Activated CD4-positive, CD25-positive, alpha-beta regulatory T cell treated with anti-CD3 and anti-CD28 coated beads, Interleukin-2, amount 50 U/mL, for 16 hours (primary cell): ENCODE results near the gene PPT1.
"Not testable (repeated sequence)": the region's sequence is repeated elsewhere in the genome, so short reads cannot be mapped to it uniquely, and the experiment has no call there.

Experiments used
- DNase-seq: peaks from one replicate; pipeline ENCODE4 v3.0.0-alpha.2; 2020; ENCODE audit warnings: low read depth, low spot score

PPT1 gene

GRCh38 chr1:40092706-40093639, 4.1 kb downstream of the PPT1 start:
- DNase-seq: no peak

DNA sequence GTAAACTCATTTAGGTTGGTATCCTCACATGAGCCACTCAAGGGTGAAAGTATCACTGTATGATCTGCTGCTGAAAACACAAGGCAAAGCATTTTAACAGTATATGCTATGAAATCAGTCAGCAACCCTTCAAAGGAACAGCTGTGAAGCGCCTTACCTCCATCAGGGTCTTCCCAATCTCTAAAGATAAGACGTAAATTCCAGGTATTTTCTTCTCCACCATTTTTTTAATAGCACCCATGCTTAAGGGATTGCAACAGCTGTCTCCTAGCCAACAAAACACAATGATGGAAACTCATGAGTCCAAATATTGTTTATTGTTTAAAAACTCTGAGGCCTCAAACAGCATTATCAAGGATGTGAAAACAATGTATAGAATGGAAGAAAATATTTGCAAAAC, 4.8 kb downstream of the PPT1 start:
- DNase-seq: no peak

DNA sequence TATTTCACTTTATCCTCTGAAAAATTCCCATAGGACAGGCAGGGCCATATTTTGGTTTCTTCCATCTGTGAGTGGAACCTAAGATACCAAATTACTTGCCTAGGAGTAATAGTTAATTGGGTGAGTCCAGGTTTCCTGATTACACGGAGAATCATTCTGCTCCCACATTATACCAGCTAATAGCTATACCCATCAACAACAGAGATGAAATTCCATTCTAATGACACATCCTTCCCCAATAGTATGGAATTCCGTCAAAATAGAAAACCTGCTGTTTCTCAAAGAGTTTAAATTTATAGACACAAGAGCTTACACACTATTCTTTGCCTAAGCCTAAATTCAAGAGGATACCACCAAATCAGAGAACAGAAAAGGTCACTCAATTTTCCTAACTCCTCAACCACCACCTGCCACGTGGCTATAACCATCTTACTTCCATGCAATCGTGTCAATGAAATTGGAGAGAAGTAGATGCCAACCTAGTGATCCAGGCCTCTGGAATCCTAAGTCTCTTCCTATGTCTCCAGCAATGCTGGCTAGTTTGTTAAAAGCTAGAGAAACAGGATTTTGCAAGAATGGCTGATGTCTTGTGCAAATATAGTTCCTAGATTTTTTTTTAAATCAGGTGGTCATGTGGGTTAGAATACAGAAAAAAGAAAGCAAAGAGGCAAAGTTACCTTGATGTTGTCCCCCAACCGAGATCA, 6.2 kb downstream of the PPT1 start:
- DNase-seq: no peak

DNA sequence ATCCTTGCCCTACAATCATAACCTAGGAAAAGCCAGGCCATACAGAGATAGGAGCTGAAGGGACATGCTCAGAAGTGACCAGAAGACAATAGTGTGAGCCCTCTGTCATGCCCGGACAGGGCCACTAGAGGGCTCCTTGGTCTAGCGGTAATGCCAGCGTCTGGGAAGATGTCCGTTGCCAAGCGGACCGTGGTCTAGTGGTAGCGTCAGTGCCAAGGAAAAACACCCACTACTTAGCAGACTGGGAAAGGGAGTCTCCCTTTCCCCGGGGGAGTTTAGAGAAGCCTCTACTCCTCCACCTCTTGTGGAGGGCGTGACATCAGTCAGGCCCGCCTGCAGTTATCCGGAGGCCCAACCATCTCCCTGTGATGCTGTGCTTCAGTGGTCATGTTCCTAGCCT, 12.3 kb downstream of the PPT1 start:
- DNase-seq: not testable (repeated sequence)

- no peak for DNase-seq
Measured at GRCh38 chr1:40081871-40082270, 15.2 kb downstream of the PPT1 start.

- no peak for DNase-seq
Measured at GRCh38 chr1:40079774-40080400, 17.2 kb downstream of the PPT1 start.

DNA sequence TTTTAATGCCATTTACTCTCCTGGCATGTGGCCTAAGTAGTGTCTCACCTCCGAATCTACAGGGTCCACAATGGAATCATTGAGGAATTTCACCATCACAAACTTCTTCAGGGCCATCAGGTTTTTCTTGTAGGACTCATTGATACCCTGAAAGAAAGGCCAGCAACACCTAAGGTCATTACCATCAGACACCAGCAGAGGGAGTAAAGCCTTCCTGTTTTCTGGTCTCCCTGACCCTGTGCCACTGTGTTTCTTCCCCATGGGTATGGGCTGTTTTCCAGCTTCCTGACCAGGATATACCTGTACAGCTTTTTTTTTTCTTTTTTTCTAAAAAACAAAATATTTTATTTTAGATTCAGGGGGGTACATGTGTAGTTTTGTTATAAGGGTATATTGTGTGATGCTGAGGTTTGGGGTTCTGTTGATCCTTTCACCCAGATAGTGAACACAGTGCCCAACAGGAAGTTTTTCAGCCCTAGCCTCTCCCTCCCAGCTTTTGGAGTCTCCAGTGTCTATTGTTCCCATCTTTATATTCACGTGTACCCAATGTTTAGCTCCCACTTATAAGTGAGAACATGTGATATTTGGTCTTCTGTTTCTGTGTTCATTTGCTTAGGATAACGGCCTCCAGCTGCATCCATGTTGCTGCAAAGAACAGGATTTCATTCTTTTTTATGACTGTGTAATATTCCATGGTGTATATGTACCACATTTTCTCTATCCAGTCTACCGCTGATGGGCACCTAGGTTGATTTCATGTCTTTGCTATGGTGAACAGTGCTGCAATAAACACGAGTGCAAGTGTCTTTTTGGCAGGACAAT, 18.3 kb downstream of the PPT1 start:
- peak; percentile 19 for DNase-seq

- DNase-seq: no peak
Measured at GRCh38 chr1:40076895-40077312, 20.1 kb downstream of the PPT1 start.

DNA sequence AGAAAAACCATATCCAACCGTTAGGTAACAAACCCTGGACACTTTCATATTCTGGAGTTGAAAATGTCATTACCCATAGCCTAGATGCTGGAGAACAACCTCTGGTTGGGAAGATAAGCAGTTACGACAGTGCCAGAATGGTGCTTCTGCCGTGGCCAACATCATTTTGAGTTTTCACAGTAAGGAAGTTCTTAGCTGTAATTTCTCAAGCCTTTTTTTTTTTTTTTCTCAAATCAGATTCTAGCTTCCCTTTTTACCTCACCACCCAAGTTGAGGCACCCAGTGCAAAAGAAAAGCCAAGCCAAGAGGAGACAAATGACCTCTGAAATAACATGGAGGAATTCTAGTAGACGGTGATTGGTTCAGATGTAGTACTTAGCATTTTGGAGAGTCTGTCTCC, 21.8 kb downstream of the PPT1 start:
- no peak for DNase-seq

- DNase-seq: no peak
Measured at GRCh38 chr1:40073062-40073461, 24.0 kb downstream of the PPT1 start.

DNA sequence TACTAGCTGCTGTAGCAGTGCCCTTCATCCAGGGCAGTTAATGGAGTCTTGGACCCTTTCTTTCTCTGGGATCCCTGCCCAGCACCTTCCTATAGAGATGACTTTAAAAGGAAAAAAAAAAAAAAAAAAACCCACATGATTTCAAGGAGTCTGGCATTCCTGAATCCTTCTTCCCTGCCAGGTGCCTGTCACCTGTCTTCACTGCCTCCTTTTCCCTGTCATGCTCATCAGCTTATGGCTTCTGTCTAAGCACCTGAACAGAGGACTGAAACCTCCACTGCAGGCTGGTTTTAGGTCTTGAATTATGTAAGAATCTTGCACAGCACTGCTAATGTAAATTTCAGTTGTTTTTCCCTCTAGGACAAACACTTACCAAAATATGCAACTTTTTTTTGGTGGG, 24.9 kb downstream of the PPT1 start:
- DNase-seq: no peak

- no peak for DNase-seq
Measured at GRCh38 chr1:40067851-40068250, 29.2 kb downstream of the PPT1 start.

GRCh38 chr1:40067023-40067422, 30.0 kb downstream of the PPT1 start:
- no peak for DNase-seq

- no peak for DNase-seq
Measured at GRCh38 chr1:40064797-40065499, 32.1 kb downstream of the PPT1 start.

- DNase-seq: no peak
Measured at GRCh38 chr1:40059960-40060750, 36.9 kb downstream of the PPT1 start.

DNA sequence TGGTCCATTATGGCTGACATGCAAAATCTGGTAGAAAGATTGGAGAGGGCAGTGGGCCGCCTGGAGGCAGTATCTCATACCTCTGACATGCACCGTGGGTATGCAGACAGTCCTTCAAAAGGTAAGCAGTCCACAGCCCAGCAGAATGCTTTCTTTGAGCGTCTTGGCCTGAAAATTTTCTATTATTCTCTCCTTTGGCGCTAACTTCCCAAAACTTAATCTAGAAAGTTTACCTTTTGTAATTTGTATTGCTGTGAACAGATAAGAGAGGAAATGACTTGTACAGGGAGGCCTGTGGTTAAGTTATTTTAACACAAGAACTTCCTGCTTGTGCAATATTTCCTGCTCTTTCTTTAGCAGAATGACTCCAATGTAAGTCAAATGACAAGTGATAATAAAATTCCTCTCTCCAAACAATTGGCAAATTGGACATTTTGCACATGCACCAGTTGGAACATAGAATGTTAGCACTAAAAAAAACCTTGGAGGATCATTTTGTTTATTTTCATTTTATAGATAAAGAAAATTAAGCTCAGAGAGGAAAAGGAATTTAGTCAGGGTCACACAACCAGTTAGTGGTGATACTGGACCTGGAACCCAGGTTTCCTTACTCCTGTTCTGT, 37.6 kb downstream of the PPT1 start:
- DNase-seq: no peak

GRCh38 chr1:40058453-40059337, 38.4 kb downstream of the PPT1 start:
- DNase-seq: no peak

DNA sequence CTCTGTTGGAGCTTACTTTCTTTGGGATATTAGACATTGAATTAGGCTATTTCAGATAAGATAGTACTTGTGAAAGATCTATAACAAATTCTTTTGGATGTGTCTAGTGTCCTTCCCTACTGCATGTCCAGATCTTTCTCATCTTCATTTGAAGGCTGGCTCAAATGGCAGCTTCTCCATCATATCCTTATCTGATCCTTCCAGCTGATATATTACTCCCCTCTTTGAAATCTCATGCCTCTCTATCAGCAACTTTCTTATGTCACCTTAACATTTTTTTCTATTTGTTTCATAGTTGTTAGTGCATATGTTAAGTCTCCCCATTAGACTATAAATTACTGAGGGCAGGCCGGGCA, 39.0 kb downstream of the PPT1 start:
- no peak for DNase-seq
